HG02885 (cell line): ENCODE data around the gene GRAMD2B.
"Not testable (repeated sequence)": the region's sequence is repeated elsewhere in the genome, so short reads cannot be mapped to it uniquely, and the experiment has no call there.

Source experiments
- ATAC-seq: cut with Tn5 transposase; IDR thresholded peaks from one replicate; pipeline ENCODE4 v1.9.1; 2021; ENCODE audit warnings: mild to moderate bottlenecking; ENCODE audit not compliant: unreplicated experiment, poor library complexity

GRAMD2B gene

GRCh38 chr5:126503602-126504104, 80.4 kb downstream of the GRAMD2B start:
- ATAC-seq = no peak

GRCh38 chr5:126506079-126506478, 82.9 kb downstream of the GRAMD2B start:
- ATAC-seq = no peak

- ATAC-seq = no peak
These were observed 85.2 kb downstream of the GRAMD2B start for GRCh38 chr5:126508251-126508961.

DNA sequence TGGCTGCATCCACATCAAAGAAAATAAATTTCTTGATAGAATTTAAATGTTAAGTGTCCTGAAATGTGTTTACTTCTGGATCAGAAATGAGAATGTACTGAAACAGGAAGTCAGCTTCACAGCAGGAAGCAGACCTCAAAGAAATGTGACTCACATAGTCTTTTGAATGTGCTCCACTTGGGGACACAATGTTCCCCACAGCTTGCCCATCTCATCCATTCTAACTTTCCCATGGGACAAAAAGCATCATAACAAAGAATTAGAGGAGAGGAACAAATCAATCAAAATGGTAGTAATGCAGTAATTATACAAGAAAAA, 85.7 kb downstream of the GRAMD2B start:
- no peak for ATAC-seq

- no peak for ATAC-seq
These were observed 86.1 kb downstream of the GRAMD2B start for GRCh38 chr5:126509339-126509738.

- no peak for ATAC-seq
These were observed 88.8 kb downstream of the GRAMD2B start for GRCh38 chr5:126511961-126512360.

- ATAC-seq = no peak
These were observed 89.2 kb downstream of the GRAMD2B start for GRCh38 chr5:126512451-126512850.

GRCh38 chr5:126513302-126513701, 90.1 kb downstream of the GRAMD2B start:
- ATAC-seq = no peak

DNA sequence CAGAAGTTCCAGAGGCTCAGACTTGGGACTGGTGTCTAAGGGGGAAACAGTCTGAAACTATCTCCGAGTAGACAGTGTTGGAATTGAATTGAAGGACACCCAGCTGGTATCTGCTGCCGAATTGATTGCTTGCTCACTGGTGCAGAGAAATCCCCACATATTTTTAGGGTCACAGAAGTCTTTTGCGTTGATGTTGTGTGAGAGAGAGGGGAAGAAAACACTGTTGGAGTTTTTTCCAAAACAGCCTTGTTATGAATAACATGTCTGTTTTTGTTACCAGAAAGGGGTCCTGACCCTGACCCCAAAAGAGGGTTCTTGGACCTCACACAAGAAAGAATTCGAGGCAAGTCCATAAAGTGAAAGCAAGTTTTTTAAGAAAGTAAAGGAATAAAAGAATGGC, 90.5 kb downstream of the GRAMD2B start:
- no peak for ATAC-seq

DNA sequence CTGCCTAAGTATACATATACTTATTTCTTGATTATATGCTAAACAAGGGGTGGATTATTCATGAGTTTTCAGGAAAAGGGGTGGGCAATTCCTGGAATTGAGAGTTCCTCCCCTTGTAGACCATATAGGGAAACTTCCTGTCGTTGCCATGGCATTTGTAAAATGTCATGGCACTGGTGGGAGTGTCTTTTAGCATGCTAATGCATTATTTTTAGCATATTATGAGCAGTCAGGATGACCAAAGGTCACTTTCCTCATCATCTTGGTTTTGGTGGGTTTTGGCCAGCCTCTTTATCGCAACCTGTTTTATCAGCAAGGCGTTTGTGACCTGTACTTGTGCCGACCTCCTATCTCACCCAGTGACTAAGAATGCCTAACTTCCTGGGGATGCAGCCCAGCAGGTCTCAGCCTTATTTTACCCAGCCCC, 90.9 kb downstream of the GRAMD2B start:
- no peak for ATAC-seq

GRCh38 chr5:126514558-126515141, 91.4 kb downstream of the GRAMD2B start:
- no peak for ATAC-seq

GRCh38 chr5:126515337-126515736, 92.1 kb downstream of the GRAMD2B start:
- no peak for ATAC-seq

- ATAC-seq = no peak
These were observed 92.9 kb downstream of the GRAMD2B start for GRCh38 chr5:126516133-126516532.

DNA sequence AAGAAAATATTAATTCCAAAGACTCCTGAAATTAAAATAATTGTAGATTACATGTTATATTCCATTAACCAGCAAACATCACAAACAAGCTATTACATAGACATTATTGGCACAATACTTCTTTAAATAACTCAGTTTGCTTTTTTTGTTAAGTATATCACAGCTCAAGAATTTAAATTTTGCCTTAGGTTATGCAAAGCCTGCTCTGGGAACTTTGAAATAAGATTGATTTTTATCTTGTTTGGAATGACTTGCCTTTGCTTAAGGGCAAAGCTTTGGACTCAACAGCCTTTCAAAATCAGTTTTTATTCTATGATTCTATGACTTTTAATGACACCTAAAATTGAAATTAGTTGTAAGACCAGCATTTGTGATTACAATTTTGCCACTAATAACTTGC, 93.6 kb downstream of the GRAMD2B start:
- ATAC-seq = no peak

- ATAC-seq = not testable (repeated sequence)
These were observed 96.0 kb downstream of the GRAMD2B start for GRCh38 chr5:126519223-126519622.

- no peak for ATAC-seq
These were observed 96.7 kb downstream of the GRAMD2B start for GRCh38 chr5:126519637-126520592.

- no peak for ATAC-seq
These were observed 97.4 kb downstream of the GRAMD2B start for GRCh38 chr5:126520593-126520953.

GRCh38 chr5:126521130-126521529, 97.9 kb downstream of the GRAMD2B start:
- ATAC-seq = no peak

DNA sequence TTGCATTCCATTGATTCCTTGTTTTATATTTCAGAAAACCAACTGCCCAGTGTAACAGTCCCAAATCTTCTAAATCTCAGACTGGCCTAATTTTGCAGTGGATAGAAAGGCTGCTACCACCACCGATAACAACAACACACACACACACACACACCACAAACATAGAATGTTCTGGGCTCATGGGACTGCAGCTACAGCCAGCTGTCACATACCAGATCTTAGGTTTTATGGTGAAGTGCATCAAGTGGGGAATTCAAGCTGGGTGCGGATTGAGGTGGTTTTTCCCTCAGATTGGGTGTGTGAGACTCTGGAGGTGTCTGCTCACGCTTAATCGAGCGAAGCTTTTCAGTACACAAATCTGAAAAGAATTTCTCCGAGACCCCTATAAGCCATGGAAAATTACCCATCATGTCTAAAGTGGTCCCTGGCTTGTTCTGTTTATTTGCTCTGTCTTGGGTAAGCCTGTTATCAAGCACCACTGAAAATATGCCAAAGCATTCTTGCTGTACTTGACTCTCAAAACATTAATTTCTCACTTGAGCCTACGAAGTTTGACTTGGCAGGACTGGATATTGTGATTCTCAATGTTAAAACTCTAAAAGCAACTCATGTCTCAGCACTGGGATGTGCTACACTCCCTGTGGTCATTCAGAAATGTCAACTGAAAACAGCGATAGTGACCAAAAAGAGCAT, 100.8 kb downstream of the GRAMD2B start:
- no peak for ATAC-seq

DNA sequence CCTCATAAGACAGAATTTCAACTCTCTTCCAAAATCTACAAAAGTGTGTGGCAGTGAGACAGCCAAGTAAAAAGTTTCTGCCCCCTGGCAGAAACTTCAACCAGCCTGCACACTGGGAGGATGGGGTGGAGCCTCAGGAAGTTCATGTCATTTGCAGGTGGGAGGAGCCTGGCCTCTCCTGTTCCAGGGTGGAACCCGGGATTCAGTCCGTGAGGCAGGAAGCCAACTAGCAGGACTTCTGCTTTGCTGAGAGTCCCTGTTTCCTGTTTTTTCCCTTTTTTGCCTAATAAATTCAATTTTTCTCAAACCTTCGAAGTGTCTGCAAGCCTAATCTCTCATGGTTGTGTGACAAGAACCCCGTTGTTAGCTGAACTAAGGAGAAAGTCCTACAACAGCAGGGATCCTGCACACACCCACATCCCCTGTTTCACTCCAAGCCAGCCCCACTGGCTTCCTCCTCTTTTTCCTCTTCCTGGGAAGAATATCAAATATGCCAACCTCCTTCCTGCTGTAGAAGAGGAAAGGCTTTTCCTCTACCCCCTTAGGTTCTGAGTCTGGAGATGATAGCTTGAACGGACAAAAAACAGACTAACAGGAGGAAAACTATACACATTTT, 102.5 kb downstream of the GRAMD2B start:
- no peak for ATAC-seq
